Hypothalamus (tissue), 51 donors: Measurements from ENCODE around the gene EPC2.
A peak's percentile ranks its signal among the peaks of the same experiment; 100 is the strongest.
"Not testable (repeated sequence)": the region's sequence is repeated elsewhere in the genome, so short reads cannot be mapped to it uniquely, and the experiment has no call there.

Experiments
- DNase-seq, 51 donors: peaks; one replicate each; lab custom pipeline; 2025; lab: John Stamatoyannopoulos, UW

Gene EPC2

GRCh38 chr2:148640767-148641166 is 3.8 kb upstream of the EPC2 start:
- peak in 6 of 51 donors; percentile 0 to 25 (median 11) for DNase-seq

GRCh38 chr2:148642112-148642744 is 2.3 kb upstream of the EPC2 start:
- no peak for DNase-seq

GRCh38 chr2:148642891-148643416 is 1.6 kb upstream of the EPC2 start:
- peak in 10 of 51 donors; percentile 3 to 47 (median 12) for DNase-seq

- DNase-seq = no peak
These were observed 1.1 kb upstream of the EPC2 start for GRCh38 chr2:148643421-148643820.

- DNase-seq = peak; percentile 70 to 99 (median 93)
These were observed 460 bp downstream of the EPC2 start for GRCh38 chr2:148644883-148645538.

- DNase-seq = peak in 36 of 51 donors; percentile 9 to 75 (median 45)
These were observed 1.1 kb downstream of the EPC2 start for GRCh38 chr2:148645539-148646230.

- no peak for DNase-seq
These were observed 1.6 kb downstream of the EPC2 start for GRCh38 chr2:148646231-148646559.

- not testable (repeated sequence) for DNase-seq
These were observed 3.2 kb downstream of the EPC2 start for GRCh38 chr2:148647711-148648110.

- no peak for DNase-seq
These were observed 5.4 kb downstream of the EPC2 start for GRCh38 chr2:148649936-148650335.

GRCh38 chr2:148650881-148651280 is 6.3 kb downstream of the EPC2 start:
- no peak for DNase-seq

GRCh38 chr2:148651972-148652371 is 7.4 kb downstream of the EPC2 start:
- no peak for DNase-seq

GRCh38 chr2:148653437-148653836 is 8.9 kb downstream of the EPC2 start:
- no peak for DNase-seq

- DNase-seq = no peak
These were observed 9.9 kb downstream of the EPC2 start for GRCh38 chr2:148654435-148654834.

- no peak for DNase-seq
These were observed 12.0 kb downstream of the EPC2 start for GRCh38 chr2:148656516-148656915.

GRCh38 chr2:148658807-148659722 is 14.5 kb downstream of the EPC2 start:
- DNase-seq = no peak

GRCh38 chr2:148660999-148661398 is 16.4 kb downstream of the EPC2 start:
- no peak for DNase-seq

GRCh38 chr2:148662332-148662731 is 17.8 kb downstream of the EPC2 start:
- DNase-seq = not testable (repeated sequence)

GRCh38 chr2:148664229-148664628 is 19.7 kb downstream of the EPC2 start:
- no peak for DNase-seq

GRCh38 chr2:148666555-148666954 is 22.0 kb downstream of the EPC2 start:
- DNase-seq = no peak

GRCh38 chr2:148667113-148667836 is 22.7 kb downstream of the EPC2 start:
- DNase-seq = no peak
